ENCODE measurements around the gene JAML. TPM values are rescaled to one million over a fixed set of nuclear protein-coding genes. Genes with fewer than 3 reads are reported as not detected.

JAML gene
- total and polyA plus RNA-seq, 2 of the 13 experiments (the other 11 are each of a cell fraction or from before 2014, with no cell fraction given): 2.0 to 3.3 TPM

DNA sequence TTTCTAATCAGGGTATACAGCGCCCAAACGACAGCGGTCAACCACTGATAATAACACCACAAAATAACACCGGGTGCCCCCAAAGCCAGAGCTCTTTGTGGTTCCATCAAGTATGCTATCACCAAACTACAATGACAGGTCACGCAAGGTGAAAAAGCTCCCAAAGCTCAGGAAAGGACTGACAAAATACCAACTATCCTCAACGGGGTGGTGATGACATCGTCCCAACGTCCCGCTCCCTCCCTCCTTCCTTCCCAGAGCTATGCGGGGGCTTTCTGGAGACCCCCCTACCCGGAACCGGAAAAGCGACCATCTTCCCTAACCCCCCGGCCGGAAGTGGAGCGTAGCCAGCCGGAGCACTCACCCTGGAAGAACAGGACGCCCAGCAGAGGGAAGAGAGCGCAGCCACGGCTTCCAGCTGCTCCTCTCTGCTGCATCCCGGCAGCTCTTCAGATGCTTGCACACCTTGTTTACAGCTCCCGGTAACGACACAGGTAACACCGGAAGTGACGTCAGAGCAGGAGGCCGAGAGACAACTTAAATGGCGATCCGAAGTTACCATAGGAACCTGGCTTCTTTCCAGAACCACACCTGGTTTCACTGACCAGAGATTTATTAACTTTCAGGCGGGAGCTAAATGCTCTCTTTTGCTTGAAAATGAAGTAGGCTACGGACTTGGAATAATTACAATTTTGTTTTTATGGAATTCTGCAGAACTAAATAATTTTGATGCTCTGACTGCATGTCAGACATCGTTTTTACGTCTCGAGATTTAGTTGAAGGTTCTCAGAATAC lies 27.2 kb upstream of the JAML start, which contains the start of gene MPZL3 (continued):
- TF ChIP-seq, protein P1, sequence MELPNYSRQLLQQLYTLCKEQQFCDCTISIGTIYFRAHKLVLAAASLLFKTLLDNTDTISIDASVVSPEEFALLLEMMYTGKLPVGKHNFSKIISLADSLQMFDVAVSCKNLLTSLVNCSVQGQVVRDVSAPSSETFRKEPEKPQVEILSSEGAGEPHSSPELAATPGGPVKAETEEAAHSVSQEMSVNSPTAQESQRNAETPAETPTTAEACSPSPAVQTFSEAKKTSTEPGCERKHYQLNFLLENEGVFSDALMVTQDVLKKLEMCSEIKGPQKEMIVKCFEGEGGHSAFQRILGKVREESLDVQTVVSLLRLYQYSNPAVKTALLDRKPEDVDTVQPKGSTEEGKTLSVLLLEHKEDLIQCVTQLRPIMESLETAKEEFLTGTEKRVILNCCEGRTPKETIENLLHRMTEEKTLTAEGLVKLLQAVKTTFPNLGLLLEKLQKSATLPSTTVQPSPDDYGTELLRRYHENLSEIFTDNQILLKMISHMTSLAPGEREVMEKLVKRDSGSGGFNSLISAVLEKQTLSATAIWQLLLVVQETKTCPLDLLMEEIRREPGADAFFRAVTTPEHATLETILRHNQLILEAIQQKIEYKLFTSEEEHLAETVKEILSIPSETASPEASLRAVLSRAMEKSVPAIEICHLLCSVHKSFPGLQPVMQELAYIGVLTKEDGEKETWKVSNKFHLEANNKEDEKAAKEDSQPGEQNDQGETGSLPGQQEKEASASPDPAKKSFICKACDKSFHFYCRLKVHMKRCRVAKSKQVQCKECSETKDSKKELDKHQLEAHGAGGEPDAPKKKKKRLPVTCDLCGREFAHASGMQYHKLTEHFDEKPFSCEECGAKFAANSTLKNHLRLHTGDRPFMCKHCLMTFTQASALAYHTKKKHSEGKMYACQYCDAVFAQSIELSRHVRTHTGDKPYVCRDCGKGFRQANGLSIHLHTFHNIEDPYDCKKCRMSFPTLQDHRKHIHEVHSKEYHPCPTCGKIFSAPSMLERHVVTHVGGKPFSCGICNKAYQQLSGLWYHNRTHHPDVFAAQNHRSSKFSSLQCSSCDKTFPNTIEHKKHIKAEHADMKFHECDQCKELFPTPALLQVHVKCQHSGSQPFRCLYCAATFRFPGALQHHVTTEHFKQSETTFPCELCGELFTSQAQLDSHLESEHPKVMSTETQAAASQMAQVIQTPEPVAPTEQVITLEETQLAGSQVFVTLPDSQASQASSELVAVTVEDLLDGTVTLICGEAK (IDR thresholded peaks at IDR 0.05): peak; percentile 86
- TF ChIP-seq, protein P1 (CRISPR knock-in tag; IDR thresholded peaks at IDR 0.05): 0 out of 2 replicates have a peak, but pooled peaks have one; percentile 52
- TF ChIP-seq, protein P2, sequence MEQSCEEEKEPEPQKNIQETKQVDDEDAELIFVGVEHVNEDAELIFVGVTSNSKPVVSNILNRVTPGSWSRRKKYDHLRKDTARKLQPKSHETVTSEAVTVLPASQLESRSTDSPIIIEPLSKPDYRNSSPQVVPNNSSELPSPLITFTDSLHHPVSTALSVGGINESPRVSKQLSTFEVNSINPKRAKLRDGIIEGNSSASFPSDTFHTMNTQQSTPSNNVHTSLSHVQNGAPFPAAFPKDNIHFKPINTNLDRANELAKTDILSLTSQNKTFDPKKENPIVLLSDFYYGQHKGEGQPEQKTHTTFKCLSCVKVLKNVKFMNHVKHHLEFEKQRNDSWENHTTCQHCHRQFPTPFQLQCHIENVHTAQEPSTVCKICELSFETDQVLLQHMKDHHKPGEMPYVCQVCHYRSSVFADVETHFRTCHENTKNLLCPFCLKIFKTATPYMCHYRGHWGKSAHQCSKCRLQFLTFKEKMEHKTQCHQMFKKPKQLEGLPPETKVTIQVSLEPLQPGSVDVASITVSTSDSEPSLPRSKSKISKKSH (CRISPR knock-in tag; IDR thresholded peaks at IDR 0.05; ENCODE audit: borderline replicate concordance): peak; percentile 82; the same call in 1 of the 2 replicates
- TF ChIP-seq DMAP1 (CRISPR knock-in tag; IDR thresholded peaks at IDR 0.05) (peak; percentile 63; the same call in 1 of the 2 replicates), ZNF788 (CRISPR knock-in tag; IDR thresholded peaks at IDR 0.05; ENCODE audit: borderline replicate concordance) (peak; percentile 61; the same call in 1 of the 2 replicates), ZNF629 (CRISPR knock-in tag; conservative IDR thresholded peaks at IDR 0.05) (no peak), TBX2 (CRISPR knock-in tag; IDR thresholded peaks at IDR 0.05; ENCODE audit: borderline replicate concordance) (peak; percentile 58; the same call in 1 of the 2 replicates), MLLT10 (CRISPR knock-in tag; IDR thresholded peaks at IDR 0.05) (no peak), ZNF616 (CRISPR knock-in tag; IDR thresholded peaks at IDR 0.05; ENCODE audit: low read depth) (0 out of 2 replicates have a peak, but pooled peaks have one; percentile 34), TBL1XR1 (IDR thresholded peaks at IDR 0.05; ENCODE audit: borderline replicate concordance, low read length, partially characterized antibody) (no peak)
- TF ChIP-seq, protein P3, sequence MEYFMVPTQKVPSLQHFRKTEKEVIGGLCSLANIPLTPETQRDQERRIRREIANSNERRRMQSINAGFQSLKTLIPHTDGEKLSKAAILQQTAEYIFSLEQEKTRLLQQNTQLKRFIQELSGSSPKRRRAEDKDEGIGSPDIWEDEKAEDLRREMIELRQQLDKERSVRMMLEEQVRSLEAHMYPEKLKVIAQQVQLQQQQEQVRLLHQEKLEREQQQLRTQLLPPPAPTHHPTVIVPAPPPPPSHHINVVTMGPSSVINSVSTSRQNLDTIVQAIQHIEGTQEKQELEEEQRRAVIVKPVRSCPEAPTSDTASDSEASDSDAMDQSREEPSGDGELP (IDR thresholded peaks at IDR 0.05; ENCODE audit: borderline replicate concordance, low read depth): peak; percentile 53; the same call in 1 of the 2 replicates
- TF ChIP-seq, protein P4, sequence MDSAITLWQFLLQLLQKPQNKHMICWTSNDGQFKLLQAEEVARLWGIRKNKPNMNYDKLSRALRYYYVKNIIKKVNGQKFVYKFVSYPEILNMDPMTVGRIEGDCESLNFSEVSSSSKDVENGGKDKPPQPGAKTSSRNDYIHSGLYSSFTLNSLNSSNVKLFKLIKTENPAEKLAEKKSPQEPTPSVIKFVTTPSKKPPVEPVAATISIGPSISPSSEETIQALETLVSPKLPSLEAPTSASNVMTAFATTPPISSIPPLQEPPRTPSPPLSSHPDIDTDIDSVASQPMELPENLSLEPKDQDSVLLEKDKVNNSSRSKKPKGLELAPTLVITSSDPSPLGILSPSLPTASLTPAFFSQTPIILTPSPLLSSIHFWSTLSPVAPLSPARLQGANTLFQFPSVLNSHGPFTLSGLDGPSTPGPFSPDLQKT (CRISPR knock-in tag; IDR thresholded peaks at IDR 0.05; ENCODE audit: borderline replicate concordance): no peak
- TF ChIP-seq, protein P5, sequence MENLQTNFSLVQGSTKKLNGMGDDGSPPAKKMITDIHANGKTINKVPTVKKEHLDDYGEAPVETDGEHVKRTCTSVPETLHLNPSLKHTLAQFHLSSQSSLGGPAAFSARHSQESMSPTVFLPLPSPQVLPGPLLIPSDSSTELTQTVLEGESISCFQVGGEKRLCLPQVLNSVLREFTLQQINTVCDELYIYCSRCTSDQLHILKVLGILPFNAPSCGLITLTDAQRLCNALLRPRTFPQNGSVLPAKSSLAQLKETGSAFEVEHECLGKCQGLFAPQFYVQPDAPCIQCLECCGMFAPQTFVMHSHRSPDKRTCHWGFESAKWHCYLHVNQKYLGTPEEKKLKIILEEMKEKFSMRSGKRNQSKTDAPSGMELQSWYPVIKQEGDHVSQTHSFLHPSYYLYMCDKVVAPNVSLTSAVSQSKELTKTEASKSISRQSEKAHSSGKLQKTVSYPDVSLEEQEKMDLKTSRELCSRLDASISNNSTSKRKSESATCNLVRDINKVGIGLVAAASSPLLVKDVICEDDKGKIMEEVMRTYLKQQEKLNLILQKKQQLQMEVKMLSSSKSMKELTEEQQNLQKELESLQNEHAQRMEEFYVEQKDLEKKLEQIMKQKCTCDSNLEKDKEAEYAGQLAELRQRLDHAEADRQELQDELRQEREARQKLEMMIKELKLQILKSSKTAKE (CRISPR knock-in tag; IDR thresholded peaks at IDR 0.05; ENCODE audit: borderline replicate concordance): no peak
